Measurements from ENCODE around the gene DISP2. TPM values are rescaled to one million over a fixed set of nuclear protein-coding genes. Genes with fewer than 3 reads are reported as not detected.

Gene DISP2
- total RNA-seq, 6 donors from 2014 or later: under 0.01 to 3.5 (median 0.13) TPM

GRCh38 chr15:40325700-40326099 is 32.3 kb upstream of the DISP2 start:
- Histone ChIP-seq H3K27me3 (no peaks in the 10 kb centered on the region), H3K4me1 (peaks cover 37 to 77% (median 43%) of the 10 kb centered on the region in 4 donors), H3K4me3 (peak overlapping the region in 2 of 4 donors; percentile 66 to 77), H3K9me3 (no peaks in the 10 kb centered on the region), H3K36me3 (no peaks in the 10 kb centered on the region), H3K27ac (peak overlapping the region in 2 of 4 donors; percentile 13 to 91)
- no peak for TF ChIP-seq POLR2A (IDR thresholded peaks at IDR 0.05)
- no peak for TF ChIP-seq EP300 (IDR thresholded peaks at IDR 0.05)
- no peak for TF ChIP-seq CTCF (IDR thresholded peaks at IDR 0.05)
- no peak for TF ChIP-seq POLR2AphosphoS5 (IDR thresholded peaks at IDR 0.05)
- 75 to 76% methylated on average over 2 of the region's 2 CpGs for WGBS, 2 donors
- DNase-seq: no peak
- ATAC-seq (ENCODE audit: low FRiP score in 2 of 2): no peak

GRCh38 chr15:40327457-40327856 is 30.6 kb upstream of the DISP2 start:
- ATAC-seq (ENCODE audit: low FRiP score in 2 of 2): no peak
- no peak for DNase-seq
- H3K27ac ChIP-seq: no peak overlapping the region
- H3K9me3 ChIP-seq: no peaks in the 10 kb centered on the region
- no peak for TF ChIP-seq POLR2A (IDR thresholded peaks at IDR 0.05)
- no peak for TF ChIP-seq CTCF (IDR thresholded peaks at IDR 0.05)
- TF ChIP-seq POLR2AphosphoS5 (IDR thresholded peaks at IDR 0.05): no peak
- TF ChIP-seq EP300 (IDR thresholded peaks at IDR 0.05): no peak
- H3K4me1 ChIP-seq: peaks cover 41 to 87% (median 50%) of the 10 kb centered on the region in 4 donors
- H3K36me3 ChIP-seq: no peaks in the 10 kb centered on the region
- WGBS, 2 donors: 57% methylated on average over 6 of the region's 6 CpGs
- no peaks in the 10 kb centered on the region for H3K27me3 ChIP-seq
- no peak overlapping the region for H3K4me3 ChIP-seq

GRCh38 chr15:40328176-40328575 is 29.8 kb upstream of the DISP2 start:
- 59 to 62% methylated on average over 3 of the region's 3 CpGs for WGBS, 2 donors
- Histone ChIP-seq H3K9me3 (no peaks in the 10 kb centered on the region), H3K27ac (no peak overlapping the region), H3K36me3 (no peaks in the 10 kb centered on the region), H3K4me3 (no peak overlapping the region), H3K4me1 (peaks cover 42 to 87% (median 52%) of the 10 kb centered on the region in 4 donors), H3K27me3 (no peaks in the 10 kb centered on the region)
- DNase-seq (no peak), ATAC-seq (ENCODE audit: low FRiP score in 2 of 2) (no peak)
- TF ChIP-seq EP300 (IDR thresholded peaks at IDR 0.05) (no peak), POLR2A (IDR thresholded peaks at IDR 0.05) (no peak), CTCF (IDR thresholded peaks at IDR 0.05) (no peak), POLR2AphosphoS5 (IDR thresholded peaks at IDR 0.05) (no peak)

- no peak for TF ChIP-seq EP300 (IDR thresholded peaks at IDR 0.05)
- TF ChIP-seq POLR2A (IDR thresholded peaks at IDR 0.05): no peak
- TF ChIP-seq POLR2AphosphoS5 (IDR thresholded peaks at IDR 0.05): no peak
- TF ChIP-seq CTCF (IDR thresholded peaks at IDR 0.05): no peak
- WGBS, 2 donors: 72 to 78% methylated on average over 5 of the region's 5 CpGs
- ATAC-seq (ENCODE audit: low FRiP score in 2 of 2) (no peak), DNase-seq (no peak)
- Histone ChIP-seq H3K36me3 (no peaks in the 10 kb centered on the region), H3K4me1 (peaks cover 47 to 91% (median 58%) of the 10 kb centered on the region in 4 donors), H3K27me3 (no peaks in the 10 kb centered on the region), H3K27ac (no peak overlapping the region), H3K4me3 (no peak overlapping the region), H3K9me3 (no peaks in the 10 kb centered on the region)
These were observed 29.3 kb upstream of the DISP2 start for GRCh38 chr15:40328751-40329150.

GRCh38 chr15:40329804-40330203 is 28.2 kb upstream of the DISP2 start:
- DNase-seq (no peak), ATAC-seq (ENCODE audit: low FRiP score in 2 of 2) (no peak)
- no peak for TF ChIP-seq POLR2A (IDR thresholded peaks at IDR 0.05)
- TF ChIP-seq CTCF (IDR thresholded peaks at IDR 0.05): no peak
- no peak for TF ChIP-seq POLR2AphosphoS5 (IDR thresholded peaks at IDR 0.05)
- TF ChIP-seq EP300 (IDR thresholded peaks at IDR 0.05): no peak
- WGBS, 2 donors: 83 to 87% methylated on average over 7 of the region's 7 CpGs
- H3K36me3 ChIP-seq: no peaks in the 10 kb centered on the region
- peaks cover 54 to 95% (median 62%) of the 10 kb centered on the region in 4 donors for H3K4me1 ChIP-seq
- peak overlapping the region; percentile 26 to 67 (median 47) for H3K27ac ChIP-seq
- no peaks in the 10 kb centered on the region for H3K9me3 ChIP-seq
- no peak overlapping the region for H3K4me3 ChIP-seq
- H3K27me3 ChIP-seq: no peaks in the 10 kb centered on the region
